Measurements from ENCODE around the gene PLCD3.

- TF ChIP-seq FOSL1 (IDR thresholded peaks at IDR 0.05; ENCODE audit: insufficient read depth, low read depth, low read length) = no peak
- TF ChIP-seq CTCF (IDR thresholded peaks at IDR 0.05; ENCODE audit: control extremely low read depth in 1 of 3, insufficient read depth in 1 of 3, low read depth in 1 of 3, low read length in 3 of 3) = no peak
- TF ChIP-seq ATF3 (IDR thresholded peaks at IDR 0.05; ENCODE audit: insufficient read depth, low read depth, low read length) = no peak
- TF ChIP-seq CEBPB (IDR thresholded peaks at IDR 0.05; ENCODE audit: low read depth, low read length) = no peak
- TF ChIP-seq PHF8 (conservative IDR thresholded peaks at IDR 0.05; ENCODE audit: low read depth, low read length) = no peak
- no peak for TF ChIP-seq POLR2A (IDR thresholded peaks at IDR 0.05; ENCODE audit: control extremely low read depth in 1 of 2, low read depth in 2 of 2, low read length in 2 of 2)
- TF ChIP-seq HDAC2 (IDR thresholded peaks at IDR 0.05; ENCODE audit: borderline replicate concordance in 1 of 2, low read depth in 2 of 2, low read length in 2 of 2) = no peak
- TF ChIP-seq JUN (IDR thresholded peaks at IDR 0.05; ENCODE audit: low read depth, low read length) = no peak
- no peak for TF ChIP-seq BRCA1 (IDR thresholded peaks at IDR 0.05; ENCODE audit: low read depth, low read length)
- no peak for TF ChIP-seq POU5F1 (IDR thresholded peaks at IDR 0.05; ENCODE audit: low read depth, low read length)
- TF ChIP-seq RNF2 (IDR thresholded peaks at IDR 0.05; ENCODE audit: borderline replicate concordance, low read depth, low read length, missing control alignments, poor library complexity, severe bottlenecking) = no peak
Measured at GRCh38 chr17:45115015-45115625, 17.2 kb downstream of the PLCD3 start.
